H9 (cell line): ENCODE measurements around the gene TMEM63A. TPM values are rescaled to one million over a fixed set of nuclear protein-coding genes. Genes with fewer than 3 reads are reported as not detected.
A peak's percentile ranks its signal among the peaks of the same experiment; 100 is the strongest.

Experiments used
- DNase-seq: peaks from one replicate; pipeline ENCODE4 v3.0.0-alpha.2; 2017
- H2AFZ ChIP-seq: one replicate; pipeline ENCODE4 v1.6.1; 2013; ENCODE audit warnings: mild to moderate bottlenecking, low read length, control low read depth, moderate library complexity
- H2AK5ac ChIP-seq: 2 replicates; pipeline ENCODE4 v1.6.1; 2013; ENCODE audit warnings: low read length, control low read depth, mixed read lengths; ENCODE audit not compliant: insufficient read length
- H2BK120ac ChIP-seq: one replicate; pipeline ENCODE4 v1.6.1; 2013; ENCODE audit warnings: low read depth, mild to moderate bottlenecking, low read length, control low read depth, inconsistent platforms; ENCODE audit not compliant: poor library complexity, severe bottlenecking
- H2BK12ac ChIP-seq: 2 replicates; pipeline ENCODE4 v1.6.1; 2013; ENCODE audit warnings: low read length, control low read depth, mixed read lengths, low read depth; ENCODE audit not compliant: insufficient read length
- H2BK15ac ChIP-seq: 2 replicates; pipeline ENCODE4 v1.6.1; 2013; ENCODE audit warnings: low read depth, low read length, control low read depth
- H2BK20ac ChIP-seq: one replicate; pipeline ENCODE4 v1.6.1; 2013; ENCODE audit warnings: low read depth, mild to moderate bottlenecking, low read length, control low read depth, inconsistent platforms; ENCODE audit not compliant: poor library complexity, severe bottlenecking
- H2BK5ac ChIP-seq: 2 replicates; pipeline ENCODE4 v1.6.1; 2013; ENCODE audit warnings: low read length, control low read depth, mixed read lengths; ENCODE audit not compliant: insufficient read length
- H3K14ac ChIP-seq: 2 replicates; pipeline ENCODE4 v1.6.1; 2013; ENCODE audit warnings: low read length, control low read depth; ENCODE audit not compliant: insufficient read depth
- H3K18ac ChIP-seq: 2 replicates; pipeline ENCODE4 v1.6.1; 2013; ENCODE audit warnings: low read depth, mild to moderate bottlenecking, mixed read lengths, low read length, control low read depth; ENCODE audit not compliant: insufficient read length
- H3K23ac ChIP-seq: 2 replicates; pipeline ENCODE4 v1.6.1; 2013; ENCODE audit warnings: low read length, control low read depth, mixed read lengths, low read depth; ENCODE audit not compliant: insufficient read length
- H3K23me2 ChIP-seq: 2 replicates; pipeline ENCODE4 v1.6.1; 2013; ENCODE audit warnings: low read depth, mild to moderate bottlenecking, mixed read lengths, low read length, control low read depth; ENCODE audit not compliant: insufficient read length, poor library complexity, severe bottlenecking
- H3K27ac ChIP-seq: 2 replicates; pipeline ENCODE4 v1.5.1; 2013; ENCODE audit warnings: low read length, control low read depth, mixed read lengths, low read depth; ENCODE audit not compliant: insufficient read length
- H3K27me3 ChIP-seq: 2 replicates; pipeline ENCODE4 v1.6.1; 2013; ENCODE audit warnings: low read length, control low read depth, inconsistent platforms; ENCODE audit not compliant: insufficient read depth
- H3K4ac ChIP-seq: 2 replicates; pipeline ENCODE4 v1.6.1; 2013; ENCODE audit warnings: low read depth, mild to moderate bottlenecking, control low read depth, inconsistent platforms, low read length, moderate library complexity
- H3K4me1 ChIP-seq: 2 replicates; pipeline ENCODE4 v1.6.1; 2013; ENCODE audit warnings: low read length, control low read depth, inconsistent platforms; ENCODE audit not compliant: insufficient read depth
- H3K4me2 ChIP-seq: 2 replicates; pipeline ENCODE4 v1.6.1; 2013; ENCODE audit warnings: low read length, control low read depth, mixed read lengths; ENCODE audit not compliant: insufficient read length, insufficient read depth
- H3K56ac ChIP-seq: 2 replicates; pipeline ENCODE4 v1.6.1; 2013; ENCODE audit warnings: low read depth, mild to moderate bottlenecking, mixed read lengths, low read length, control low read depth; ENCODE audit not compliant: insufficient read length
- H3K79me1 ChIP-seq: 2 replicates; pipeline ENCODE4 v1.6.1; 2013; ENCODE audit warnings: low read depth, mild to moderate bottlenecking, moderate library complexity, low read length, control low read depth, inconsistent platforms; ENCODE audit not compliant: insufficient read depth, poor library complexity, severe bottlenecking
- H3K79me2 ChIP-seq: 2 replicates; pipeline ENCODE4 v1.6.1; 2013; ENCODE audit warnings: low read length, control low read depth, inconsistent platforms; ENCODE audit not compliant: insufficient read depth
- H3K9ac ChIP-seq: 2 replicates; pipeline ENCODE4 v1.6.1; 2013; ENCODE audit warnings: low read length, control low read depth, mixed read lengths; ENCODE audit not compliant: insufficient read length; ENCODE audit errors: extremely low read depth
- H3K9me3 ChIP-seq: one replicate; pipeline ENCODE4 v1.6.1; 2013; ENCODE audit warnings: low read depth, low read length, inconsistent platforms; ENCODE audit not compliant: control insufficient read depth
- H3T11ph ChIP-seq: one replicate; pipeline ENCODE4 v1.6.1; 2013; ENCODE audit warnings: mild to moderate bottlenecking, low read length, control low read depth, inconsistent platforms
- H4K20me1 ChIP-seq: one replicate; pipeline ENCODE4 v1.6.1; 2013; ENCODE audit not compliant: control insufficient read depth, insufficient read length, insufficient read depth
- H4K5ac ChIP-seq: 2 replicates; pipeline ENCODE4 v1.6.1; 2013; ENCODE audit warnings: low read depth, mild to moderate bottlenecking, mixed read lengths, low read length, control low read depth; ENCODE audit not compliant: insufficient read length
- H4K8ac ChIP-seq: replicated peaks from 2 replicates; pipeline ENCODE4 v1.6.1; 2013; ENCODE audit warnings: low read length, control low read depth, mixed read lengths, low read depth; ENCODE audit not compliant: insufficient read length
- H4K91ac ChIP-seq: 2 replicates; pipeline ENCODE4 v1.6.1; 2013; ENCODE audit warnings: low read depth, mild to moderate bottlenecking, moderate library complexity, mixed read lengths, low read length, control low read depth; ENCODE audit not compliant: insufficient read length
- H3K27ac Mint-ChIP-seq, 3 experiments: 2 replicates in 2 of 3; 3 replicates in 1 of 3; pipeline ENCODE4 v1.8.0; 2020 to 2021; ENCODE audit warnings: mixed read lengths in 3 of 3, mild to moderate bottlenecking in 1 of 3, moderate library complexity in 1 of 3
- H3K27me3 Mint-ChIP-seq: 2 replicates; pipeline ENCODE4 v1.8.0; 2021; ENCODE audit warnings: low read depth, mild to moderate bottlenecking, moderate library complexity, mixed read lengths
- H3K36me3 Mint-ChIP-seq, 3 experiments: 2 replicates in 2 of 3; 3 replicates in 1 of 3; pipeline ENCODE4 v1.8.0; 2020 to 2021; ENCODE audit warnings: low read depth in 3 of 3, mixed read lengths in 3 of 3; ENCODE audit not compliant: insufficient read depth in 1 of 3
- H3K4me1 Mint-ChIP-seq, 2 experiments: 2 replicates each; pipeline ENCODE4 v1.8.0; 2020; ENCODE audit warnings: mixed read lengths in 2 of 2
- H3K4me3 Mint-ChIP-seq, 2 experiments: 2 replicates in 1 of 2; 3 replicates in 1 of 2; pipeline ENCODE4 v1.8.0; 2020 to 2021; ENCODE audit warnings: mild to moderate bottlenecking in 2 of 2, mixed read lengths in 2 of 2, moderate library complexity in 1 of 2
- H3K9me3 Mint-ChIP-seq, 2 experiments: 2 replicates in 1 of 2; 3 replicates in 1 of 2; pipeline ENCODE4 v1.8.0; 2020; ENCODE audit warnings: mild to moderate bottlenecking in 2 of 2, mixed read lengths in 2 of 2, moderate library complexity in 1 of 2
- CTCF ChIP-seq: fragments of 200-600 bp; sonication (generic); conservative IDR thresholded peaks from 3 replicates; pipeline ENCODE4 v1.8.0; 2021; ENCODE audit warnings: antibody characterized with exemption, mild to moderate bottlenecking
- WGBS: extraction: QIAGEN DNeasy Blood & Tissue Kit; methylation state at CpG from one replicate; pipeline ENCODE4 v1.1.7; 2013; ENCODE audit warnings: missing lambda C conversion rate, low lambda C conversion rate, mixed read lengths; ENCODE audit not compliant: insufficient read length; ENCODE audit errors: extremely low coverage; 5-methylcytosine and 5-hydroxymethylcytosine counted together
- total RNA-seq: library from RNA; stranded (reverse); gene quantifications from 2 replicates; pipeline ENCODE4 v1.2.1, GENCODE V29; 2021

Gene TMEM63A
- total RNA-seq, 1 experiment from 2014 or later = 75.7 TPM

DNA sequence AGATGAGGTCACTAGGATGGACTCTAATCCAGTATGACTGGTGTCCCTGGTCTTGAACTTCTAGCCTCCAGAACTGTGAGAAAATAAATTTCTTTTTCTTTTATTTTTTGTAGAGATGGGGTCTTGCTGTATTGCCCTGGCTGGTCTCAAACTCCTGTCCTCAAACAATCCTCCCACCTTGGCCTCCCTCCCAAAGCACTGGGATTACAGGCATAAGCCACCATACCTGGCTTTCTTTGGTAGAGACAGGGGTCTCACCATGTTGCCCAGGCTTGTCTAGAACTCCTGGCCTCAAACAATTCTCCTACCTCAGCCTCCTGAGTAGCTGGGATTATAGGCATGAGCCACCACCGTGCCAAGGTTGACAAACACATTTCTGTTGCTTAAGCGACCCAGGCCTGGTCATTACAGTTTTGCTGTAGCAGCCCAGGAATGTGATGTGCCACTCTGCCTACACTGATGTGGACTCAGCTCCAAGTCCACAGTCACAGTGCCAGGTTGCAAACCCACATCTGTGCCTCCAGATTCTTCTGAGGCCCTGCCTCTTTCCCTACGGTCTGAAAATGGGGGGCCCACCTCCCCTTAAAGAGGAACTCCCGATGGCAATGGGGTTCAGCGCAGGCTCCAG is 25.9 kb upstream of the TMEM63A start:
- Histone ChIP-seq H4K8ac (no peak overlapping the region), H3K23me2 (no peaks in the 10 kb centered on the region), H2BK120ac (no peak overlapping the region), H3K79me2 (no peaks in the 10 kb centered on the region), H3K4ac (no peak overlapping the region), H2BK15ac (no peak overlapping the region), H3K56ac (no peak overlapping the region), H4K91ac (no peak overlapping the region), H3K23ac (no peak overlapping the region), H2BK5ac (no peak overlapping the region), H3K18ac (no peak overlapping the region), H2AK5ac (no peak overlapping the region), H3K79me1 (no peaks in the 10 kb centered on the region), H3K9ac (no peak overlapping the region), H3K9me3 (no peaks in the 10 kb centered on the region), H3K4me2 (no peak overlapping the region), H3K4me1 (no peaks in the 10 kb centered on the region; the same call in 1 of the 2 replicates), H3K27ac (no peak overlapping the region), H2BK20ac (no peak overlapping the region), H2AFZ (no peak overlapping the region), H4K5ac (no peak overlapping the region), H4K20me1 (no peaks in the 10 kb centered on the region), H3K27me3 (no peaks in the 10 kb centered on the region), H3K14ac (no peak overlapping the region), H3T11ph (no peak overlapping the region), H2BK12ac (no peak overlapping the region)
- Mint-ChIP-seq H3K4me1 (peaks cover 18 to 23% of the 10 kb centered on the region in 2 experiments), H3K4me3 (no peak overlapping the region), H3K27ac (peak overlapping the region in 2 of 3 experiments; percentile 65 to 66; a peak in 2 of 7 replicates), H3K9me3 (no peaks in the 10 kb centered on the region), H3K36me3 (no peaks in the 10 kb centered on the region), H3K27me3 (peaks cover 5% of the 10 kb centered on the region)
- DNase-seq = no peak
- no peak for TF ChIP-seq CTCF
- WGBS = no CpG with 5 or more reads among the region's 5 CpGs
